HL-60/S4 treated with retinoic acid at 250 ng/mL for 4 days and 3 days (cell line): ENCODE data around the gene ADGRA1.

ENCODE experiments used
- in situ Hi-C: fragments of 300-500 bp; cut with MboI; formaldehyde crosslinking; loops from 2 replicates; pipeline ENCODE4 v1.7.0; 2022; ENCODE audit warnings: low sequenced_read_pairs

Gene ADGRA1

GRCh38 chr10:133160826-133161471 lies 73.2 kb downstream of the ADGRA1 start:
- in situ Hi-C loops, result no loop called here

GRCh38 chr10:133161486-133162109 lies 73.9 kb downstream of the ADGRA1 start:
- in situ Hi-C loops, result no loop called here

- in situ Hi-C loops, result no loop called here
Observed at GRCh38 chr10:133162178-133162909, 74.6 kb downstream of the ADGRA1 start.

GRCh38 chr10:133162910-133163856 lies 75.5 kb downstream of the ADGRA1 start:
- in situ Hi-C loops, result no loop called here

GRCh38 chr10:133163889-133164815 lies 76.4 kb downstream of the ADGRA1 start:
- in situ Hi-C loops, result no loop called here

- in situ Hi-C loops, result no loop called here
Observed at GRCh38 chr10:133164816-133165555, 77.3 kb downstream of the ADGRA1 start.

- in situ Hi-C loops, result no loop called here
Observed at GRCh38 chr10:133165556-133166503, 78.1 kb downstream of the ADGRA1 start.

- in situ Hi-C loops, result no loop called here
Observed at GRCh38 chr10:133166504-133166827, 78.7 kb downstream of the ADGRA1 start.

- in situ Hi-C loops, result no loop called here
Observed at GRCh38 chr10:133166828-133167692, 79.3 kb downstream of the ADGRA1 start.

- in situ Hi-C loops, result no loop called here
Observed at GRCh38 chr10:133167693-133168616, 80.2 kb downstream of the ADGRA1 start.

GRCh38 chr10:133168617-133169031 lies 80.9 kb downstream of the ADGRA1 start:
- in situ Hi-C loops, result no loop called here

- in situ Hi-C loops, result no loop called here
Observed at GRCh38 chr10:133169173-133169947, 81.6 kb downstream of the ADGRA1 start.

GRCh38 chr10:133170092-133170491 lies 82.4 kb downstream of the ADGRA1 start:
- in situ Hi-C loops, result no loop called here

- in situ Hi-C loops, result no loop called here
Observed at GRCh38 chr10:133173860-133174640, 86.3 kb downstream of the ADGRA1 start.
